Epithelial cell of proximal tubule (primary cell): ENCODE results near the gene HMGCLL1. TPM values are rescaled to one million over a fixed set of nuclear protein-coding genes. Genes with fewer than 3 reads are reported as not detected.

Experiments
- DNase-seq: peaks from one replicate; pipeline ENCODE4 v3.0.0-alpha.2; 2011; ENCODE audit warnings: low read depth
- H3K4me3 ChIP-seq: 2 replicates; pipeline ENCODE4 v1.5.1; 2011; ENCODE audit warnings: low read depth, mild to moderate bottlenecking, low read length
- CTCF ChIP-seq: conservative IDR thresholded peaks from 2 replicates; pipeline ENCODE4 v1.5.1; 2012; ENCODE audit warnings: low read depth, mild to moderate bottlenecking, low read length
- total RNA-seq: library from RNA; depleted of rRNA; stranded (reverse); fragments of >200 nt; gene quantifications from 2 replicates; pipeline ENCODE4 v1.2.3, GENCODE V29; 2015

HMGCLL1 gene
- total RNA-seq, 1 donor from 2014 or later = 0.06 TPM

- no peak overlapping the region for H3K4me3 ChIP-seq
- DNase-seq = no peak
- TF ChIP-seq CTCF = no peak
Measured at GRCh38 chr6:55399351-55399750, 179.6 kb downstream of the HMGCLL1 start.

DNA sequence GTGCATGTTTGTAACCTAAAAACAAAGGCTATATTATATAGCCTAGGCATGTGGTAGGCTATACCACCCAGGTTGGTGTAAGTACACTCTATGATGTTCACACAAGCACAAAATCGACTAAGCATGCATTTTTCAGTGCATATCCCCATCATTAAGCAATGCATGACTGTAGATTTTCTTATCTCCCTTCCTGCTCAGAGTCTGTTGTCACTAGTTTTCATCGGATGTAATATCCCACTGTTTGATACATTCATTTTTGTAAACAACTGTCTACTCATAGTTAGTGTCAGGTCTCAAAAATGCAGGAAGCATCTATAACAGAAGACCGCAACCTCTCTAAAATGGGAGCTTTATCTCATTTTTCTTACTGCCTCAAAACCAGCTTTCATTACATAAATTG lies 181.0 kb downstream of the HMGCLL1 start:
- no peak for DNase-seq
- no peak for TF ChIP-seq CTCF
- no peak overlapping the region for H3K4me3 ChIP-seq

DNA sequence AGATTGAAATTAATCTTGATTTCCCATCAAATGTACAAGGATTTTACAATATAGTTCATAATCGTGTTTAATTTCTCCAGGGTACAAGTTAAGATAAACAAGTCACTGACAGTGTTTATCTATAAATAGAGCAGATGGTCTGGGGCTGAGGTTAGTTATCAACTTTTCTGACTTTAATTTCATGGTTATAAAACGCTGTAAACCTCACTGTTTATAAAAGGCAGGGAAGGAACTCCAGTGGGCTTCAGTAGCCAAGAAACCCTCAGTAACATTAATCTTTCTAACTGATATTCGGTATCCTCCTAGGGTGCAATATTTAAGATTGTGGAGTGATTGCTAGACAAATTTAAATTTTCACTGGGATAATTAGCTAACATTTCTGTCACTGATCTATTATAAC lies 183.1 kb downstream of the HMGCLL1 start:
- H3K4me3 ChIP-seq = no peak overlapping the region
- DNase-seq = no peak
- no peak for TF ChIP-seq CTCF

DNA sequence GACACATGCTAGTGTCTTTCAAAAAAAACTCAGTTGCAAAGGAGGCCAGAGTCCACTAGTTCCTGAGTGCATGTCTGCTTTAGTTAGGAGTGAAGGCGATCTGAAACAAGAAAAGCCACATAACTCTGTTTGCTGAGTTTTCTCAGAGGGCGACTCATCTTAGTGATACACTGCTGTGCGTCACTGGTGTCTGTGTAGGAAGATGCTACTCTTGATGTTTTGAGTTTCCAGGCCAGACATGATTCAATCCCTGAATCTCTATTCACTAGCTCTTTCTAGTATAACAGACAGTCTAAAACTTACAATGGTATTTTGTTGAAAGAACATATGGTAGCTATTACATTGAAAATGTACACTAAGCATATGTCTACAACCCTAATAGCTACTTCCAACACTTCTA lies 190.8 kb downstream of the HMGCLL1 start:
- TF ChIP-seq CTCF = no peak
- DNase-seq = no peak
- no peak overlapping the region for H3K4me3 ChIP-seq
